NOMO-1 (cell line): ENCODE measurements around the gene CATSPER3.

ENCODE experiments used
- DNase-seq, 2 experiments: peaks; one replicate each; lab custom pipeline; 2025; ENCODE audit not compliant: unreplicated experiment in 2 of 2; lab: John Stamatoyannopoulos, UW

The CATSPER3 gene

DNA sequence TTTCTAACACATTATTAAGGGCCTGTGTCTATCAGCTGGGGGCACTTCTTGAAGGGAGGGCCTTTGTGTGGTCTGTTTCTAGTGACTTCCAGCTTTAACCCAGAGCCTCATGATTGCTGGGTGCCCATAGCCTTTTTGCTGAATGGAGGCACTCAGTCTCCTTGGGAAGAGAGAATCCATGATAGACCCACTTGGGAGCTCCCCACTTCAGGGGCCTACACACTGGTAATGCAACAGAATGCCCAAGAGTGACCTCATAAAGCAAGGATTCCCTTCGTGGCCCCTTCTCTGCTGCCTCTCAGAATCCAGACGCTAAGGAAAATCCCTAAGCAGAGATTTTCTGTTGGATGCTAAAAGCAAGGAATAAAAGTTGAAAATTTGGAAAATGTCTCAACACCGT, at the start of gene CATSPER3:
TSS of gene CATSPER3 (plus strand) at position 301 of the 400 bp plus-strand sequence. CDS start at position 386, 85 bp downstream.
- DNase-seq: no peak

- DNase-seq: no peak
Observed at GRCh38 chr5:134918861-134919260, 48.8 kb upstream of the CATSPER3 start.

DNA sequence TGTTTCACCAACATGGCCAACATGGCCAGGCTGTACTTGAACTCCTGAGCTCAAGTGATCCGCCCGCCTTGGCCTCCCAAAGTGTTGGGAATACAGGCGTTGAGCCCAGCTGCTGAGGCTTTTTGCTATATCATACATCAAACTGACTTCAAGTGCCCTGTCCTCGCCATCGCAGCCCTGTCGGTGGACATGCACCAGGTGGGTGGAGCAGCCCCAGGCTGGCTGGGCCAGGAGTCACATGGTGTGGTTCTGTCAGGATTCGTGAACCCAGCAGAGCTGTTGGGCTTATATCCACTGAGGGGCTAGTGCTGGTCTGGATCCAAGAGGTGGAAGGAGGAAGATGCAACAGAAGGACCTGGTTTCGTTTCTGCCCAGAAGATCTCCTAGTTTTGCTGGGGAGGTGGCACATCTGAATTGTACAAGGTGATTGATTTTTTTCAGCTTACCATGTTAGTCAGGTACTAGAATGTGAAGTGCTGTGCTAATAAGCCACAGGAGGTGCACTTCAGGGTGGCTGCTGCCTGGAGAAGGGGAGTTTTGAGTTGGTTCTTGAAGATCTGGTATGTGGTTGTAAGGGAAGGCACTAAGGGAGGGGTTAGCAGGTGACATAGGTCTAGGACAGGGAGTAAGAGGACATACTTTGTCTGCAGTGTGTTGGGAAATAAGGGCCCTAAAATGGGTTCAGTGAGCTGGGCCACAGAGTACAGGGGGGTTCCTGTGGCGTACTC, 46.7 kb upstream of the CATSPER3 start:
- DNase-seq: no peak

DNA sequence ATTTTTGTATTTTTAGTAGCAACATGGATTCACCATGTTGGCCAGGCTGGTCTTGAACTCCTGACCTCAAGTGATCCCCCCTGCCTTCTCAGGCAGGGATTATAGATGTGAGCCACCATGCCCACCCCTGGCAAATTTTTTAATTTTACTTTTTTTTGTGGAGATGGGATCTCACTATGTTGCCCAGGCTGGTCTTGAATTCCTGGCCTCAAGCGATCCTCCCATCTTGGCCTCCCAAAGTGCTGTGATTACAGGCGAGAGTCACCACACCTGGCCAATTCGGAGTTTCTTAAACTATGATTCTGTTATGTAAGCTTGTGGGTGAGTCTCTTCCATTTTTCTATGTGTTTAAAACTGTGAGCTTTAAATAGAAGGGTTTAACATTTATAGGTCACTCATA, 35.2 kb upstream of the CATSPER3 start:
- no peak for DNase-seq

GRCh38 chr5:134934202-134934601, 33.5 kb upstream of the CATSPER3 start:
- DNase-seq: no peak

GRCh38 chr5:134935711-134936602, 31.8 kb upstream of the CATSPER3 start:
- DNase-seq: no peak

DNA sequence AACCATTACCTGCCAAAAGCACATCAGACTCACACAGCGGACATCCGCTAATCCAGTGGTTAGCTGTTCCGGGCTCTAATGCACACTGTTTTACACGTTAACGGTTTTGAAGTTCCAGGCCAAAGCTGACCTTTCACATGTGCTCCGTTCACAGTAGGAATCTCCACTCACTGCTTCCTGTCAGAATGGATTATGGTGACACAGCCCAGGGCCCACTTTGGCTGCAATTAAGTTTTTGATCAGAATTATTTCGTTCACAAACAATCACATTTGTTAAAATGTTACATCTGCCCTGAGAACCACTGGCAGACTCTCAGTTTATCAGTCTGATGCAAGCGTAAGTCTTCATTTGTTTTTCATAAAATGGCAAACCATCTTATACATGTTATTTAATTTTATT, 30.2 kb upstream of the CATSPER3 start:
- DNase-seq: no peak

- no peak for DNase-seq
Observed at GRCh38 chr5:134938030-134938429, 29.7 kb upstream of the CATSPER3 start.

DNA sequence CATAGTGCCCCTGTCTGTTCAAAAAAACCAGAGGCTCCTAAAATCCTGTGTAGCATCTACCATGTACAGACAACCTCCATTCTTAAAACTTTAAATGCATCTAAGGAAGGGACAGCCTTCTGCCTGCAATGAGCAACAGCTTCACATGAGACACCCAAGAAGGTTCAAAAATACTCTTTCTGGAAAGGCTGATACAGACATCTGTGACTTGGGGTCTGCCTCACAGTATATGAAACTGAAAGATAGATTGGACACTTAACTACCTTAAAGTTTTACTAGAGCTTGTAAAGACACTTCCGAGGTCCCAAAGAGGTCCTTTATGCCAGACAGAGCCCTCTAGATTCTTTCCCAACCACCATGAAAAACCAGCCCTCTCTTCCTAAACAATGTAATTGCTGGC, 28.2 kb upstream of the CATSPER3 start:
- DNase-seq: no peak

DNA sequence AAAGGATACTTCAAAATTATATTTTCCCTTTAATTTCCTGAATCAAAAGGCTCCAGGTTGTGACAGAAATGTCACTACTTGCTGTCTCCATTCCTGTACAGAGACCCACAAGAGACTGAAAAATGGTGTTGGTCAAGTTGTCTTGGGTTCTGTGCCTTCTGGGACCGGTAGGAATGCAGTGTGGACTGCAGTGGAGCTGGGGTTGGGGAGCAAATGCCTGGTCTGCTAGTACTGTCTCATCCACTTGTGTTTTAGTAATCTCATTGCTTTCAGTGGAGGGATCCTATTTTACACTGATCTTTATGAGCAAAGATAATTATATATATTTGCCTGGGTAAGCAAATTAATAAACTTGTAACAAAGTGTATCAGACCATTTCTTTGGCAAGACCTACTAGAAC, 24.2 kb upstream of the CATSPER3 start:
- DNase-seq: no peak

DNA sequence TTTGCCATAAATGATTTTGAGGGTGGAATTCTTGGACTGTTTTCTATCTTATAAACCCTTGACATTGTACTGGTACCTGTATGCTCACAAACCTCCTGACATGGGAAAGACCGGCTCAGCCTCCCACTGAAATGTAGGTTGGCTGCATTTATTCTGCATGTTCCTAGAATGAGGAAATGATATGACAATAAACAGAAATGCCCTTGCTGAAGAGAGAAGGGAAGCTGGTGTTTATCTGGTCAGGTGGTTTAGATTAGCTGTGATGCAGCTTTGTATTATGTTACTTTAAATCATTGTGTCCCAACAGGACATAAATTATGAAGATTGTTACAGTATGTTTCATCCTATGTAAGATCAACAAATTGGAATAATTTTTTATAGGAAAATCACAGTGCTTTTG, 23.1 kb upstream of the CATSPER3 start:
- no peak for DNase-seq

GRCh38 chr5:134945041-134945440, 22.7 kb upstream of the CATSPER3 start:
- DNase-seq: no peak

GRCh38 chr5:134948911-134949310, 18.8 kb upstream of the CATSPER3 start:
- no peak for DNase-seq

GRCh38 chr5:134949316-134949715, 18.4 kb upstream of the CATSPER3 start:
- no peak for DNase-seq

- no peak for DNase-seq
Observed at GRCh38 chr5:134957920-134958608, 9.6 kb upstream of the CATSPER3 start.

DNA sequence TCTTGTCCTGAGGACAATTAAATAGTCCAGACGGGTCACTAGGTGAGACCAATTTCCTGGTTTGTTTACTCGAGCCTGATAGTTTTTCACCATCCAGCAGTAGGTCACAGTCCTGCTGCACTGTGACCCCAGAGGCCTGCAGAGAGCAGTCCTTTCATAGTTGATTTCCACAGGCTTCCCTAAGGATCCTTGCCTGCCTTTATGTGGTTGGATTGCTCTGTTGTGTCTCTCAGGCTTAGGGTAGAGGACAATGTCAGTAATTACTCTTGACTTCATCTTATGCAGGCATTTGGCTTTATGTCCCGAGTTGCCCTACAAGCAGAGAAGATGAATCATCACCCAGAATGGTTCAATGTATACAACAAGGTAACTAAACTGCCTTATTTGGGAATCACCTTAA, 9.0 kb upstream of the CATSPER3 start:
- no peak for DNase-seq

DNA sequence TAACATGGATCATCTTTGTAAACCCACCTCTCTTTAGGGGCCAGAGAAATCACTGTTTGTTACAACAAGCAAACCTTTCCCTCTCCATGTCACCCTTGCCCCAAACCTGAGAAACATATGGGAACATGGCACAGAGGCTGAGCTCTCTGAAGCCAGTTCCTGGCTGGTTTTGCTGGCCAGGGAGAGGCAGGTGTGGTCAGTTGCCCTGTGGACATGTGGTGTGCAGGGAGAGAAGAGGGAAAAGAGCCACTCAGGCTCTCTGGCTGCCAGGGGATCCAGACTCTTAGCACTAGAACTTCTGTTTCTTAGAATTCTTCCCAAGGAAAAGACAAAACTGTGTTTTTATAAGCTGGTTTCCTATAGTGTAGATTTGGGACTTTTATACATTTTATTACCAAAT, 4.6 kb upstream of the CATSPER3 start:
- no peak for DNase-seq

- DNase-seq: no peak
Observed at GRCh38 chr5:134964359-134965270, 3.1 kb upstream of the CATSPER3 start.

DNA sequence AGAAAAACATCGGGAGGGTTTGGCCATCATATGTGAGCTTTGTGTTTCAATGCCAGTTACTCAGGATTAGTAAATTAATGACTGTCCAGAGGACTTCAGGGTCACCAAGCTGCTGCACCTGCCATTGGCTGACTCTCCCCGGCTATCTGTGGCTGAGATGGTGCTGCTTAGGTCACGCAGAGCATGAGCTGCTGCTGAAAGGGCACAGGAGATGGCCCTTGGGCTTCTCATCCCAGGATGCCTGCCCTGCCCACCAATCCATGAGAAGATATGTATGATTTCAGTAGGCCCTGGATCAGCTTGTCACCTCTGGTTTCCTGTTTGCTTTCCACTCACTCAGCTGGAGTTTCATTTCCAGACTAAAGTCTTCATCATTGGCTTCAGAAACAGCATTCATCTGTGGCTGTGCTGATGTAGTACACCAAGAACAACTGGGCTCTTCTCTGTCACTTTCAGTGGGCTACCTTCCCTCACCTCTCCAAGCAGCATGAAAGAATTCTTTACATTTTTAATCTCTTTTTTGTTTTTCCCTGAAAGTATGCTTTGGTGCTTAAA, 2.4 kb upstream of the CATSPER3 start:
- DNase-seq: no peak

GRCh38 chr5:134968055-134968454, 348 bp downstream of the CATSPER3 start:
- no peak for DNase-seq
